Activated T-helper 1 cell treated with anti-CD3 and anti-CD28 coated beads, Interleukin-2, amount 50 U/mL, for 16 hours (primary cell): ENCODE data around the gene ACACA.

ENCODE experiments used
- DNase-seq, 2 donors: peaks; one replicate each; pipeline ENCODE4 v3.0.0-alpha.2; 2020; ENCODE audit warnings: low read depth in 1 of 2, low spot score in 1 of 2

Gene ACACA

GRCh38 chr17:37101306-37101705, 305.3 kb downstream of the ACACA start:
- DNase-seq, result no peak

- no peak for DNase-seq
Measured at GRCh38 chr17:37100231-37100630, 306.4 kb downstream of the ACACA start.

- DNase-seq, result no peak
Measured at GRCh38 chr17:37098910-37099664, 307.5 kb downstream of the ACACA start.

GRCh38 chr17:37098152-37098551, 308.5 kb downstream of the ACACA start:
- no peak for DNase-seq

- DNase-seq, result no peak
Measured at GRCh38 chr17:37097154-37097553, 309.5 kb downstream of the ACACA start.

- DNase-seq, result no peak
Measured at GRCh38 chr17:37096071-37096470, 310.6 kb downstream of the ACACA start.

GRCh38 chr17:37094391-37094790, 312.2 kb downstream of the ACACA start:
- no peak for DNase-seq

- no peak for DNase-seq
Measured at GRCh38 chr17:37092701-37093100, 313.9 kb downstream of the ACACA start.

- no peak for DNase-seq
Measured at GRCh38 chr17:37092071-37092470, 314.6 kb downstream of the ACACA start.

- no peak for DNase-seq
Measured at GRCh38 chr17:37090941-37091340, 315.7 kb downstream of the ACACA start.

- DNase-seq, result peak in 1 of 2 donors; percentile 16
Measured at GRCh38 chr17:37089956-37090355, 316.7 kb downstream of the ACACA start.

- no peak for DNase-seq
Measured at GRCh38 chr17:37088913-37089312, 317.7 kb downstream of the ACACA start.

GRCh38 chr17:37088459-37088858, 318.2 kb downstream of the ACACA start:
- no peak for DNase-seq

- DNase-seq, result no peak
Measured at GRCh38 chr17:37087683-37088082, 319.0 kb downstream of the ACACA start.

GRCh38 chr17:37086948-37087347, 319.7 kb downstream of the ACACA start:
- DNase-seq, result no peak

GRCh38 chr17:37086334-37086733, 320.3 kb downstream of the ACACA start:
- no peak for DNase-seq

GRCh38 chr17:37084372-37084771, 322.3 kb downstream of the ACACA start:
- no peak for DNase-seq

- DNase-seq, result no peak
Measured at GRCh38 chr17:37083456-37083855, 323.2 kb downstream of the ACACA start.

- no peak for DNase-seq
Measured at GRCh38 chr17:37082985-37083384, 323.7 kb downstream of the ACACA start.

- DNase-seq, result no peak
Measured at GRCh38 chr17:37082311-37082860, 324.2 kb downstream of the ACACA start.

- no peak for DNase-seq
Measured at GRCh38 chr17:37081287-37081686, 325.3 kb downstream of the ACACA start.

GRCh38 chr17:37079735-37080134, 326.9 kb downstream of the ACACA start:
- no peak for DNase-seq
